Neural cell (in vitro differentiated cells): ENCODE data around the gene LDLRAD3. TPM values are rescaled to one million over a fixed set of nuclear protein-coding genes. Genes with fewer than 3 reads are reported as not detected.

Source experiments
- H2AFZ ChIP-seq: fragments of 200-600, 300-800 bp; sonication (generic), shearing (Covaris generic); 2 replicates; pipeline ENCODE4 v1.6.0; 2014; ENCODE audit warnings: low read depth, mild to moderate bottlenecking, antibody characterized with exemption, low read length, moderate library complexity
- H3F3A ChIP-seq: fragments of 200-600 bp; shearing (Covaris generic); 2 replicates; pipeline ENCODE4 v1.6.1; 2016; ENCODE audit warnings: mild to moderate bottlenecking, moderate library complexity, mixed read lengths, antibody characterized with exemption, low read length; ENCODE audit not compliant: insufficient read depth, poor library complexity, severe bottlenecking
- H3K27ac ChIP-seq: fragments of 200-600, 300-800 bp; sonication (generic), shearing (Covaris generic); 2 replicates; pipeline ENCODE4 v1.5.1; 2014; ENCODE audit warnings: mild to moderate bottlenecking, low read length, moderate library complexity
- H3K27me3 ChIP-seq: fragments of 300-800, 200-600 bp; sonication (generic), shearing (Covaris generic); 2 replicates; pipeline ENCODE4 v1.6.0; 2014; ENCODE audit warnings: mild to moderate bottlenecking, low read depth, low read length, moderate library complexity; ENCODE audit not compliant: insufficient read depth
- H3K36me3 ChIP-seq: fragments of 300-800, 200-600 bp; sonication (generic), shearing (Covaris generic); 2 replicates; pipeline ENCODE4 v1.5.1; 2014; ENCODE audit warnings: mild to moderate bottlenecking, antibody characterized with exemption, low read length, moderate library complexity; ENCODE audit not compliant: insufficient read depth
- H3K4me2 ChIP-seq: fragments of 300-800, 200-600 bp; sonication (generic), shearing (Covaris generic); 2 replicates; pipeline ENCODE4 v1.6.0; 2014; ENCODE audit warnings: mild to moderate bottlenecking, low read length
- H3K4me3 ChIP-seq: fragments of 300-800, 200-600 bp; sonication (generic), shearing (Covaris generic); 2 replicates; pipeline ENCODE4 v1.5.1; 2014; ENCODE audit warnings: mild to moderate bottlenecking, low read length, moderate library complexity
- H3K79me2 ChIP-seq: fragments of 200-600 bp; shearing (Covaris generic); replicated peaks from 2 replicates; pipeline ENCODE4 v1.6.0; 2014; ENCODE audit warnings: mild to moderate bottlenecking, low read length, moderate library complexity; ENCODE audit not compliant: insufficient read depth
- H3K9ac ChIP-seq: fragments of 300-800, 200-600 bp; sonication (generic), shearing (Covaris generic); 2 replicates; pipeline ENCODE4 v1.6.1; 2016; ENCODE audit warnings: mild to moderate bottlenecking, low read length, mixed read lengths
- H3K9me2 ChIP-seq: fragments of 200-600 bp; shearing (Covaris generic); 2 replicates; pipeline ENCODE4 v1.6.1; 2016; ENCODE audit warnings: mild to moderate bottlenecking, low read length, mixed read lengths; ENCODE audit not compliant: insufficient read depth
- H3K9me3 ChIP-seq: fragments of 200-600, 300-800 bp; sonication (generic), shearing (Covaris generic); 2 replicates; pipeline ENCODE4 v1.6.1; 2016; ENCODE audit warnings: mild to moderate bottlenecking, mixed run types, low read length, moderate library complexity, mixed read lengths
- H4K20me1 ChIP-seq: fragments of 200-600 bp; shearing (Covaris generic); 2 replicates; pipeline ENCODE4 v1.6.1; 2016; ENCODE audit warnings: mild to moderate bottlenecking, mixed run types; ENCODE audit not compliant: insufficient read depth
- CTCF ChIP-seq: fragments of 450-650 bp; IDR thresholded peaks from 2 replicates; pipeline ENCODE4 v1.5.1; 2014; ENCODE audit warnings: antibody characterized with exemption, mild to moderate bottlenecking, moderate library complexity; ENCODE audit not compliant: poor library complexity, severe bottlenecking
- EP300 ChIP-seq: fragments of 450-650 bp; conservative IDR thresholded peaks from 2 replicates; pipeline ENCODE4 v1.6.1; 2014; ENCODE audit warnings: antibody characterized with exemption, mild to moderate bottlenecking, moderate library complexity; ENCODE audit not compliant: poor library complexity, severe bottlenecking
- EZH2 ChIP-seq: fragments of 200-600, 300-800 bp; shearing (Covaris generic), sonication (generic); IDR thresholded peaks from 2 replicates; pipeline ENCODE4 v1.6.1; 2014; ENCODE audit warnings: antibody characterized with exemption, low read length, borderline replicate concordance, mild to moderate bottlenecking; ENCODE audit not compliant: insufficient read depth, poor library complexity, severe bottlenecking
- MXI1 ChIP-seq: fragments of 450-650 bp; conservative IDR thresholded peaks from 2 replicates; pipeline ENCODE4 v1.6.1; 2014; ENCODE audit warnings: antibody characterized with exemption, mild to moderate bottlenecking; ENCODE audit not compliant: poor library complexity, severe bottlenecking
- POLR2AphosphoS5 ChIP-seq: IDR thresholded peaks from 2 replicates; pipeline ENCODE4 v1.6.1; 2012
- RAD21 ChIP-seq: fragments of 450-650 bp; conservative IDR thresholded peaks from 2 replicates; pipeline ENCODE4 v1.6.1; 2014; ENCODE audit warnings: antibody characterized with exemption, mild to moderate bottlenecking, moderate library complexity
- REST ChIP-seq: IDR thresholded peaks from 2 replicates; pipeline ENCODE4 v1.6.1; 2012; ENCODE audit warnings: borderline replicate concordance
- SMC3 ChIP-seq: fragments of 450-650 bp; conservative IDR thresholded peaks from 2 replicates; pipeline ENCODE4 v1.6.1; 2014; ENCODE audit warnings: antibody characterized with exemption, mild to moderate bottlenecking, moderate library complexity; ENCODE audit not compliant: poor library complexity
- TAF1 ChIP-seq: IDR thresholded peaks from 2 replicates; pipeline ENCODE4 v1.6.1; 2012; ENCODE audit warnings: low read depth
- polyA plus RNA-seq: library from polyadenylated mRNA; depleted of rRNA; stranded (reverse); fragments of >200 nt; gene quantifications from 2 replicates; pipeline ENCODE4 v1.2.3, GENCODE V29; 2014

Gene LDLRAD3
- polyA plus RNA-seq, 1 donor from 2014 or later: 3.5 TPM

- Histone ChIP-seq H3K4me3 (peak overlapping the region; percentile 5), H2AFZ (no peak overlapping the region), H3K9ac (peak overlapping the region; percentile 2), H3K79me2 (no peaks in the 10 kb centered on the region), H3F3A (peaks cover 5% of the 10 kb centered on the region), H3K27ac (peak overlapping the region; percentile 52), H4K20me1 (no peaks in the 10 kb centered on the region), H3K9me2 (no peaks in the 10 kb centered on the region), H3K36me3 (no peaks in the 10 kb centered on the region), H3K4me2 (no peak overlapping the region), H3K27me3 (no peaks in the 10 kb centered on the region), H3K9me3 (no peaks in the 10 kb centered on the region)
- TF ChIP-seq SMC3 (no peak), TAF1 (no peak), POLR2AphosphoS5 (peak; percentile 44), EP300 (peak; percentile 65)
Measured at GRCh38 chr11:36019005-36019596, 75.2 kb downstream of the LDLRAD3 start.

- H3K36me3 ChIP-seq: no peaks in the 10 kb centered on the region
- no peak overlapping the region for H2AFZ ChIP-seq
- no peaks in the 10 kb centered on the region for H3K9me2 ChIP-seq
- peak overlapping the region; percentile 2 for H3K9ac ChIP-seq
- no peaks in the 10 kb centered on the region for H3K9me3 ChIP-seq
- no peak for TF ChIP-seq REST
- TF ChIP-seq SMC3: no peak
- TF ChIP-seq EP300: no peak
- no peak for TF ChIP-seq MXI1
- no peak for TF ChIP-seq POLR2AphosphoS5
- TF ChIP-seq TAF1: no peak
- TF ChIP-seq EZH2: no peak
- no peak for TF ChIP-seq RAD21
- TF ChIP-seq CTCF: no peak
- peak overlapping the region; percentile 52 for H3K27ac ChIP-seq
- no peaks in the 10 kb centered on the region for H4K20me1 ChIP-seq
- H3K79me2 ChIP-seq: no peaks in the 10 kb centered on the region
- peaks cover 5% of the 10 kb centered on the region for H3F3A ChIP-seq
- H3K4me2 ChIP-seq: no peak overlapping the region
- no peaks in the 10 kb centered on the region for H3K27me3 ChIP-seq
- peak overlapping the region; percentile 5 for H3K4me3 ChIP-seq
Measured at GRCh38 chr11:36019722-36020121, 75.9 kb downstream of the LDLRAD3 start.
